LNCAP (cell line): ENCODE data around the gene RND1.

Experiments used
- CTCF ChIP-seq: fragments of 450-650 bp; IDR thresholded peaks from 2 replicates; pipeline ENCODE4 v1.5.1; 2017; ENCODE audit warnings: mild to moderate bottlenecking

RND1 gene

GRCh38 chr12:48863291-48863690 is 2.4 kb downstream of the RND1 start:
- no peak for TF ChIP-seq CTCF

- TF ChIP-seq CTCF: no peak
These were observed 2.9 kb downstream of the RND1 start for GRCh38 chr12:48862760-48863159.

DNA sequence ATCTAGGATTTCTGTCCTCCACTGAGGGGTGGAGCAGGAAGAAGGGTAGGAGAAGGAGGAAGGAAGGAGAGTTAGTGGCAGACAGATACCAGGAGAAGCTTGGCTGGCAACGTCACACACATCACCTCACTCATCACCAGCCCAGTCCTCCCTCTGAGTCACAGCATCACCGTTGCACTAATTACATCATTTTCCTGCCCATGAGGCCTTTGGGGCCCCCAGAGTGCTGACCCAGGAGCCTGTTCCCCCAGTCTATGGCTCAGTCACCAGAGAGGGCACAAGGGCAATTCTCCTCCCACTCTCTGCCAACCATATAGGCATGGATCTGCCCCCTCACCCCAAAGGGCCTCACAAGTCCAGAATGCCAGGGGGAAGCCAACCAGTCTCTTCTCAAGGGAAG is 4.6 kb downstream of the RND1 start:
- no peak for TF ChIP-seq CTCF

DNA sequence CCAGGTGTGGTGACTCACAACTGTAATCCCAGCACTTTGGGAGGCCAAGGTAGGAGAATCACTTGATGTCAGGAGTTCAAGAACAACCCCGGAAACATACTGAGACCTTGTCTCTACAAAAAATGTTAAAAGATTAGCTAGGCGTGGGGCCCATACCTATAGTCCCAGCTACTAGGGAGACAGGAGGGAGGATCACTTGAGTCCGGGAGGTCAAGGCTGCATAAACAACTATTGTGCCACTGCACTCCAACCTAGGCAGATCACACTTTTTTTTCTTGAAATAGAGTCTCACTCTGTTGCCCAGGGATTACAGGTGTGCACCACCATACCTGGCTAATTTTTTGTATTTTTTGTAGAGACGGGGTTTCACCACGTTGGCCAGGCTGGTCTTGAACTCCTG is 6.1 kb downstream of the RND1 start:
- no peak for TF ChIP-seq CTCF

DNA sequence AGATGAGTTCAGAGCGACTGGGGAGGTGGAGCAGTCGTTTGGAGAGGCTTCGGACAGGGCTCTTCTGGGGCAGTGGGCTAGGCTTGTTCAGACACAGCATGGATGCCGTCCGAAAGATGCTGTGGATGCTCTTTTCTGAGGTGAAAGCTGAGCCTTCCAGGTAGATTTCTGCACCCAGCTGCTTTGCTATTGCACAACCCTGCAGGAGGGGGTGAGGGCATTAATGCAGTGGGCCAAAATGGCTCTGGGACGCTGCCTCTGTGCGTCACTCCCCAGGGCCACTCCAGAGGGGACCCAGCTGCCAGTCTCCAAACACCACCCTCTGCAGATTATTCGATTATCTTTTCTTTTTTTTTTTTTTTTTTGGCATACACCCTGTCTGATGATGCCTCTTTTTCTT is 7.6 kb downstream of the RND1 start:
- no peak for TF ChIP-seq CTCF

- no peak for TF ChIP-seq CTCF
These were observed 8.2 kb downstream of the RND1 start for GRCh38 chr12:48857278-48857994.

- no peak for TF ChIP-seq CTCF
These were observed 9.3 kb downstream of the RND1 start for GRCh38 chr12:48856379-48856778.

DNA sequence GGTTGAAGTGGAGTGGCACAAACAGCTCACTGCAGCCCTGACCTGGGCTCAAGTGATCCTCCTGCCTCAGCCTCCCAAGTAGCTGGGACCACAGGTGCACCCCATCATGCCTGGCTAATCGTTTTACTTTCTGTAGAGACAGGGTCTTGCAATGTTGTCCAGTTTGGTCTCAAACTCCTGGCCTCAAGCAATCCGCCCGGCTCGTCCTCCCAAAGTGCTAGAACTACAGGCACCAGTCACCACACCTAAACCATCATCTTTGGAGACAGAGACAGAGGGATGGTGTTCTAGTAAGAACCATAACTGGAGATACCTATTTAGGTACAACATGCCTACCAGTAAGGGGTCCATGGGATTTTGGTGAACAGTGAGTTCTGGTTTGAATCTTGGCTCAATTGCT is 11.2 kb downstream of the RND1 start:
- no peak for TF ChIP-seq CTCF
